Right lung (tissue), 5 donors: Measurements from ENCODE around the gene CD276. TPM values are rescaled to one million over a fixed set of nuclear protein-coding genes. Genes with fewer than 3 reads are reported as not detected.
"Not testable (repeated sequence)": the region's sequence is repeated elsewhere in the genome, so short reads cannot be mapped to it uniquely, and the experiment has no call there.

Experiments
- DNase-seq, 2 donors: peaks; one replicate each; pipeline ENCODE4 v3.0.0-alpha.2; 2013
- polyA plus RNA-seq, 5 donors: library from polyadenylated mRNA; unstranded; fragments of 120-200 nt; gene quantifications; one replicate each; pipeline versions ENCODE4 v1.2.1 to v1.2.3, GENCODE V29; 2013; ENCODE audit warnings: inconsistent platforms in 1 of 5, low replicate concordance in 1 of 5; ENCODE audit not compliant: insufficient read length in 5 of 5, insufficient read depth in 1 of 5

CD276 gene
- polyA plus RNA-seq, 5 donors = 138 to 179 (median 150) TPM

DNA sequence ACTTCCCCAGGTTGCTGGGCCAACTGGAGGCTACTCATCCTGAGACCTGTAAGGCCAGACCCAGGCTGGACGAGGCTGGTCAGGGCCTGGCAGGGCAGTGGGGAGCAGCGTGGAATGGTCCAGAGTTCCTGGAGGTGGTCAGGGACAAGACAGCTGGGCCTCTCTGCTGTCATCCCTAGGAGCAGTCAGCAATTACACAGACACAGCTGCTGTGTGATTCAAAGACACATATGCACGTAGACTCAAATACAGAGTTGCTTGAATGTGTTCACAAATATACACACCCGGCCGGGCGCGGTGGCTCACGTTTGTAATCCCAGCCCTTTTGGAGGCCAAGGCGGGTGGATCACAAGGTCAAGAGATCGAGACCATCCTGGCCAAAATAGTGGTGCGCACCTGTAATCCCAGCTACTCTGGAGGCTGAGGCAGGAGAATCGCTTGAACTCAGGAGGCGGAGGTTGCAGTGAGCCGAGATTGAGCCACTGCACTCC lies 1.5 kb upstream of the CD276 start:
- no peak for DNase-seq

DNA sequence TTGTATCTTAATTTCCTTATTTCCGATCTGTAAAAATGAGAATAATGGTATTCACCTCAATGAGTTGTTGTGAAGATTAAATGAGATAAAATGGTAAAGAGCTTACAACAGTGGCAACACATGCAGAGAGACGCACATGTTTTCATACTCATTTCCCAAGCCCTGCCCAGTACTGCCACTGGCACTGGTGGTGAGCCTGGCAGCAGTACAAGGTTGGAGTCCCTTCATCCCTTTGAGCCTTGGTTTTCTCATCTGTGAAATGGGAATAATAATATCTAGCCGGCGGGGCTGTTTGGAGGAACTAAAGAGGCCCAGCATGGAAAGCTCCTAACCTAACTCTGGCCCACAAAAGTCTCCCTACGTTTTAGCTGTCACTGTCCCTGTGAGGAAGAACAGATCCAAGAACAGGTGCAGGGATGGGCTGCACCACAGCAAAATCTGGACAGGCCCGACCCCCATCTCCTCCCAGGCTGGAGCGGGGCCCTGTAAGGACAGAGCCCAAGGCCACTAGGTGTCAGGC lies 866 bp upstream of the CD276 start:
- DNase-seq = no peak

DNA sequence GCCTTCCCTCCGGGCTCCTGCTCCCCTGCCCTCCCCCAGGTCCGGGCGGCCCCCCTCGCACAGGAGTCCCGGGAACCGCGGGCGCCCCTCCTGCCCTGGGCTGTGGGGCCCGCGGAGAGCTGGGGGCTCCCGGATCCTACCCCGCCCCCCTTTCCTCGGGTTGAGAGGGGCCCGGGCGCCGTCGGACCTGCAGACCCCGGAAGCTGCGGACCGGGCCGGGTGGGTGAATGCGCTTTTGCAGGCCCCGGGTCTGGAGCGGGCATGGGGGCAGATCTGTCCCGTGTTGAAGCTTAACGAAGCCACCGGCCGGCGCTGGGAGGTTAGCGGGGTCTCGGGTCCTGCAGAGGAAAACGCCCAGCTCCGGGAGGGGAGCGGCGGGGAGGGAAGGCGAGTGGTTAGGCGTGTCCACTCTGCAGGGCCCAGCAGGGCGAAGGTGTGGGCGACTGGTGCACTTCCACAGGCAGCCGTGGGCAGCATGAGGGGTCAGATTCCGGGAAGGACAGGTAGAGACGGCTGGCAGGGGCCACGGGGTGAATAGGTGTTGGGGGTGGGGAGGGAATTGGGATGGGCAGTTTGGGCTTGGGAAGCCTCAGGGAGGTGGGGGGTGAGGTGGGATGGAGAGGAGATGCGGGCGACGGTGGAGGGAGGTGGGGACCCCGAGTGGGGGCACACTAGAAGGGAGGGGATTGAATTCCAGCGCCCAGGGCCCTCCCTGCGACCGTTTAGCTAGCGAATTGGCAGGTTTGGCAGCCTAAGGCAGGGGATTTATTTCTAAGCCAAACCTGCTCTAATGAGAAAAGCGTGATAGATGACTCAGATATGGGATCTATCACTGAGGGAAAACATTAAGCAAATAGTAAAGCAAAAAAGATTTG lies 635 bp downstream of the CD276 start:
- peak in 1 of 2 donors; percentile 25 for DNase-seq

DNA sequence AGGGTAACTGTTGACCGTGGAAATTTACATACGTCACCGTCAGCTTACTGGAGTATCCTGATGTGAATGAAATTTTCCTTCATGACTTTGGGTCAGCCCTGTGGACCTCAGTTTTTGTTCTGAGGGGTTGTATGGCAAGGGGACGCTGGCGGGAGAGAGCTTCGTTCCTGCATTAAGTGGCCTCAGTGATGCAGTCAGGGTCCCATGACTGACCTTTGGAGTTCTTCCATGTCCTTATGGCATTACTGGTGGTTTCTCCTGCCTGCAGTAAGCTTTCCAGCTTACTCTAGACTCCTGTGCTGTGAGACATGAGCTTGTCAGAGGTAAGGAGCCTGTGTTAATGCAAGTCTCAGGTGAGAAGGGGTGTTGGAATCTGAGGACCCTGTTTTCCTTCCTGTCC lies 1.8 kb downstream of the CD276 start:
- DNase-seq = no peak

DNA sequence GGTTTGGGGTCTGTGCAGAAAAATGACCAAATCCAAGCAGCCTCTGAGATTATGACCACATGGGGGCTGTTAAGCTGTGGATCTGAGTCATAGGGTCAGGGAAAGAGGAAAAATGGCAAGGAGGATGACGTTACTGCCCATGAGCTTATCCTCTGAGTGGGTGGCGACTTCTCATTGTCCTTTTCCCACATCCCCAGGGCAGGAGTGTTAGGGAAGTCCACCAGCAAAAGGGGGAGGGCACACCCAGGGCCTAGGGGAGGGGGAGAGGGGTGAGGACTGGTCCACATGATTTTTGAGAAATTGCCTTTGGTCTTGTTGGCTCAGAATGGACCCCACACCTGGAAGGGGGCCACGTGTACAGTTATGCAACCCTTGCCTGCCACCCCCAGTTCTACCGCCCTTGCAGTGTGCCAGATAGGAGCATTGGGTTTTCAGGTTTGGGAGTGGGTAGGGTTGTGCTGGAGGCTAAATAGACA lies 2.6 kb downstream of the CD276 start:
- DNase-seq = no peak

DNA sequence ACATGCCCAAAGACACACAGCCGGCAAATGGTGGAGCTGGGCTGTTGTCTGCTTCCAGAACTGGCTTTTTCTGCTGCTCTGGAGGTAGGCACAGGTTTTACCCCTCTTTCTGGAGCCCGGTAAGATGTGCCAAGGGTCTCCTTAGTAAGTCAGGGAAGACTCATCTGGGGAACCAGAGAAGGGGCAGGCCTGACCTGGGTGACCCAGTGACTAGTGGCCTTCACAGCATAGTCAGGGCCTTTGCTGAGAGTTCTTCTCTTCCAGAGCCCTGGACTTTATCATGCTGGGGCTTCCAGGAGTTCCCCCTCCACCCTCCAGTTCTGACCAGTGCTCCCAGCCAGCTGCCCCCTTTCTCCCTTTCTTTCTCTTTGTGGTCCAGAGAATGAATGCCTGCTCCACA lies 3.2 kb downstream of the CD276 start:
- DNase-seq = no peak

DNA sequence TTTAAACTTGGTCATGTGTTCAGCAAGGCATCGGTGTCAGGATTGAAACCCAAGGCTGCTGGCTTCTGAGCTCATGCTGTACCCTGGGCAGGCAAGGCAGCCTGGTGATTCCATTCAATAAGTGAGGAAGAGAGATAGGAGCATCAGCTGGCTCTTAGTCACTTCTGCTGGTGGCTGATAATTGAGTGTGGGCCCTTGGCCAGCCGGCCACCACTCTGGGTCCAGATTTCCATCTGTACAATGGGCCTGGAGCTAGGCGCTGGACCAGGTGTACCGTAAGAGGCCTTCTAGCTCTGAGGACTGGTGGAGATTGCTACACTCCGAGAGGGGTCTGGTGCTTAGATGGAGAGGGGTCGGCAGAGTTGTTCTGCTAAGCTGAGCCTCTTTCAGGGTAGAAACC lies 4.3 kb downstream of the CD276 start:
- no peak for DNase-seq

DNA sequence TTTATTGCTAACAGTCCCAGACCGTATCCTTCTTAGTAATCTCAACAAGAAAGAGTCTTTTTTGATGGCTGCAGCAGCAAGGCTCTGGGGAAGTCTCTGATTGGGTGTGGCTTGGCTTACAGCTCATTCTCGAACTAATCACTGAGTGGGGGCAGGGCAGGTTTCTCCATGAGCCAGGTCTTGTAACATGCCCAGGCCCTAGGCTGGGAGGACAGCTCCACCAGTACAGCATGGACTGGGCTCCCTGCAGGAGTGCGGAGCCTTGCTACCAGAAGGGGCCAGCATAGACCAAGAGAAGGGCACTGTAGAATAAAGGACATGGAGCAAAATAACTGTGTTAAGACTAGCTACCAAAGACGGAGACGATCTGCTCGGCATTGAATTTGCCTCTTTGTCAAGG lies 7.2 kb downstream of the CD276 start:
- peak in 1 of 2 donors; percentile 27 for DNase-seq

DNA sequence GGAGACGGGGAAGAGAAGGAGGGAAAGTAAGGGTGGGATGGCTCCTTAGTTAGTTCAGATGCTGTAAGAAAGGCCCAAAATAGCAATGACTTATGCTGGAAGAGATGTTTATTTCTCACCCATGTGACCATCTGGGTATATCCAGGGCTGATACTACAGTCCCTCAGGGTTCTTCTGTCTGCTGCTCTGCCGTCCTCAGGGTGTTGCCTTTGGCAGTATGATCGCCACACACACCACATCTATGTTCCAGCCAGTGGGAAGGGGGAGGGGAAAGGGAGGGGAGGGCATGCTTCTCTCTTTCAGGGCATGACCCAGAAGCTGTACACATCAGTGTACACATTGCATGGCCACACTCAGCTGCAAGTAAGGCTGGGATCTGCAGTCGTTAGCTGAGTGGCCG lies 10.2 kb downstream of the CD276 start:
- no peak for DNase-seq

DNA sequence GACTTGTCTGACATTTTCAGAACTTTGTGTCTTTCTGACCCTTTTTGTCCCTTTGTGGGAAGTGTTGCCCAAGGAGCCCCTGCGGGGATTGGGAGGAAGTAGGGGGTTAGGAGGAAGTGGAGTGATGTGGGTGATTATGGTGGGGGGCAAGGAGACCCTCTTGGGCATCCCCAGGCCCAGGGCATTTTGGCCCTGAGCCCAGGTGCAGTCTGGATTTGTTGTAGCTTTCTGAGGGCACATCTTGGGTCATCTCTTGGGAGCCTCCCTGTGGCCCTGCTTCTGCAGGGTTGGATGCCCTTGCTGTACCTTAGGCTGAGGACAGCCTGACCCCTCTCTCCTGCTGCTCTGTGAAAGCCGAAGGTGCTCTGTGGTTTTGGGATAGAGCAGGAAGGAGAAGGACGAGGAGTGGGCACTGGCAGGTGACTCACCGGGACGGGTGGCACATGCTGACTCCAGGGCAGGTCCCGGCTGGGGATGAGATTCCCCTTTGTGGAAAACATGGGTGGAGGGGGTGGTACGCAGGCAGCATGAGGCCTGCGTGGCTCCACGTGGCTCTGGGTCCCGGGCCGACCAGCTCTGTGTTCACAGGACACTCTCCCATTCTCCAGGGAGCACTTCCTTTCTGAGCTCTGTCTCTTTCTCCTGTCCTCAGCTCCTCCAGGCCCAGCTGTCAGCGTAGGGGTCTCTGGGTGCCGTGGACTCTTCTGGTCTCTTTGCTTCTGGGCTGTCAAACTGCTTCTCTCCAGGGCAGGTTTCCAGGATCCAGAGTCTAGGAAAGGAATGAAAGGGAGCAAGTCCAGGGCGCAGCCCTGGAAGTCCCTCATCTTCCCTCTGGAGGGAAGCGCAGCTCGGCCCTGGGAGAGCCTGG lies 11.8 kb downstream of the CD276 start:
- no peak for DNase-seq

DNA sequence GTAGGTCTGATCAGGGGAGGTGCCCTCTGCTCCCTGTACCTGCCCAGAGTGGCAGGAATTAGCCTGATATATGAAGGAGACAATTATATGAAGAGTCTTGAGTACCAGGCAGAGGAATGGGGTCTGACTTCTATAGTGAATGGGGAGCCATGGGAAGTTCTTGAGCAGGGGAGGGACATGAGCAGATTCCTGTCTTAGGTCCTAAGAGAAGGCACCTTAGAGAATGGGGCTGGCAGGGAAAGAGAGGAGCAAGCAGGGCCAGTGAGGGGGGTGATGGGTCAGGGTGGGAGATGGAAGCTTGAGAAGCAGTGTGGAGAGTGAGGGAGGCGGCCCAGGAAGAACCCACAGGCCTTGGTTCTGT lies 12.4 kb downstream of the CD276 start:
- DNase-seq = no peak

DNA sequence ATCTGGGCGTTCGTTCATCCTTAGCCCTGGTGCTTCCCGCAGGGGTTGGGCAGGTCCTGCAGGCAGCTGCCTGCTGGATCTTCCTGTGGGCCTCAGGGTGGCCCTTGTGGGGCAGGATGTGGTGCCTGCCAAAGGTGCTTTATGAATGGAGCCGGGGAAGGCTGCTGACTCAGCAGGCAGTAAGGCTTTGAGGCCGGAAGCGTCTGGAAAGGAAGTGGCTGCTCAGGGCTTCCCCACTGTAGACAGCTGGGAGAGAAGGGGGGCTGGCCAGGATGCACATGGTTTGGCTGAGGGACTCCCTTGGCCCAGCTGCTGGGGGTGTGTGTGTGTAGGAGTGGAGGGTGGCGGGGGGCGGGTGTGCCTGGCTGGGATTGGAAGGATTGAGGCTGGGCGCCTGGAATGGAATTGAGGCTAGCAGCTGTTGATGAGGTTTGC lies 12.9 kb downstream of the CD276 start:
- peak; percentile 93 to 96 for DNase-seq

DNA sequence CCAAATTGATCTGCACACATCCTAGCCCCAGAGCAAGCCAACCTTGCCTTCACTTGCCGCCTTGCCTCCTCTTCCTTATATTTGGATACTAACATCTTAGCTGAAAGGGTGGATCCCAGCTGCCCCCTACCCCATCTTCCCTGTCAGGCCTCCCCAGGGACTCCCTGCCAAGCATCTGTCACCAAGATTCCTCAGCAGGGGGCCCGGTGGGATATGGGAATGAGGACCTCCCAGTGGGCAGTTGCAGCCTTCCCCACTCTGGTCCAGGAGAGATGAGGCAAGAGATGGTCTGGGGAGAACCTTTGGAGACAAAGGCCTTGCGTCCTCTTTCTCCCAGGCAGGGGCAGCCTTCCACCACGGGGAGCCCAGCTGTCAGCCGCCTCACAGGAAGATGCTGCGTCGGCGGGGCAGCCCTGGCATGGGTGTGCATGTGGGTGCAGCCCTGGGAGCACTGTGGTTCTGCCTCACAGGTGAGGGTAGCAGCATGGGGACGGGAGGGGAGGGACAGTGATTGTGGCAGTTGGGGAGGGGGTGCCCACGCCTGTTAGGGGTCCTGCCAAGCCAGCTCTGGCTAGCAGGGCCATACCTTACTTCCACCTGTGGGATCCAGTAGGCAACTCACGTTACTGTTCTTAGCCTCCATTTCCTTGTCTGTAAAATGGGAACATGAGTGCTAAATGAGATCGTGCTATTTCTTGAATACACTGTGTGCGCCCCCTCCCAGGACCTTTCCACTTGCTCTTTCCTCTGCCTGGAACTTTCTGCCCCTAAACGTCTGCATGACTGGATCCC lies 15.3 kb downstream of the CD276 start:
- DNase-seq = no peak

DNA sequence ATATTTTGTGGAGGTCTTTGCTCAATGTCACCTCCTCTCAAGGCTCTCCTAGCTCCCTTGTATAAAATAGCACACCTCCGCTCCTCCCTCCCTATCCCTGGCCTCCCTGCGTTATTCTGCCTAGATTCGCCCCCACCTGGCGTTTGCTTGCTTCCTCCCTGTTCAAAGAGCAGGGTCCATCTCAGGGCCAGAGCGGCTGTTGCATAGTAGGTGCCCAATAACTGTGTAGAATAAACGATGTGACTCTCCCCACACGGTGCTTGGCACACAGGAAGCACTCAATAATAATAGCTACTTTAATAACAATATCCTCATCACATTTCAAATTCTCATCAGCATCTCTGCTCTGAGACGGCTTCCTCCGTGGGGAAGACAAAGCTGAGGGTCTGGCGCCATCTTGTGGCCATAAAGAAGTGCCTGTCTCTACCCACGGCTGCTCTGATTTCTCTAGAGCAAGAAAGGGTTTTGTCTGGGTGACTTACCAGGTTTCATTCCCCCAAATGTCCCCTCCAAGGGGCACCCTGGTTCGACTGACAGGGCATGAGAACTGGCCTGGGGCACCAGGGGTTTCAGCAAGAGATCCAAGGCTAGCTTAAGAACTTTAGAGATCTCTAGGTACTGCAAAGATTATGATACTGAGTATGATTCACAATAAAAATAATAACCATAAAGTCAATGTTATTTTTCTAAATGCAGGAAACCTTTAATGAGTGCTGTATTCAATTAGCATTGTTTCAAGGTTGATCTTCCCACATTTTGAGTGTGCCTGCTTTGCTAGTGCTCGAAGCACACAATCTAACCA lies 16.1 kb downstream of the CD276 start:
- DNase-seq = peak; percentile 71 to 80

DNA sequence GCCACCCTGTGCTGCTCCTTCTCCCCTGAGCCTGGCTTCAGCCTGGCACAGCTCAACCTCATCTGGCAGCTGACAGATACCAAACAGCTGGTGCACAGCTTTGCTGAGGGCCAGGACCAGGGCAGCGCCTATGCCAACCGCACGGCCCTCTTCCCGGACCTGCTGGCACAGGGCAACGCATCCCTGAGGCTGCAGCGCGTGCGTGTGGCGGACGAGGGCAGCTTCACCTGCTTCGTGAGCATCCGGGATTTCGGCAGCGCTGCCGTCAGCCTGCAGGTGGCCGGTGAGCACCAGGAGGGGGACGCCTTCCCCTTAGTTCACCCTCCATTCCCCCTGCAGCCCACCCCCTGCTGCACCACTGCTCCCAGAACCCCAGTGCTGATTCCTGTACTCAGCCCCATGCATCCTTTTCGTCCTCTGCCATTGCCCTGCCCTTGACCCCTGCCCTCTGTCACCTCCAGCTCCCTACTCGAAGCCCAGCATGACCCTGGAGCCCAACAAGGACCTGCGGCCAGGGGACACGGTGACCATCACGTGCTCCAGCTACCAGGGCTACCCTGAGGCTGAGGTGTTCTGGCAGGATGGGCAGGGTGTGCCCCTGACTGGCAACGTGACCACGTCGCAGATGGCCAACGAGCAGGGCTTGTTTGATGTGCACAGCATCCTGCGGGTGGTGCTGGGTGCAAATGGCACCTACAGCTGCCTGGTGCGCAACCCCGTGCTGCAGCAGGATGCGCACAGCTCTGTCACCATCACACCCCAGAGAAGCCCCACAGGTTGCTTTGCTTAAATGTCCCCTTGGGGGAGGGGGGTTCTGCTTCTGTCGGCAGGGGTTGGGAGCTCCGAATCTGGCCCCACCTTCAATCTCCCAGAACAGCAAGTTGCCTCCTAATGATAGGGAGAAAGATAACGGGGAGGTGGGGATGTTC lies 18.4 kb downstream of the CD276 start:
- DNase-seq = not testable (repeated sequence)

DNA sequence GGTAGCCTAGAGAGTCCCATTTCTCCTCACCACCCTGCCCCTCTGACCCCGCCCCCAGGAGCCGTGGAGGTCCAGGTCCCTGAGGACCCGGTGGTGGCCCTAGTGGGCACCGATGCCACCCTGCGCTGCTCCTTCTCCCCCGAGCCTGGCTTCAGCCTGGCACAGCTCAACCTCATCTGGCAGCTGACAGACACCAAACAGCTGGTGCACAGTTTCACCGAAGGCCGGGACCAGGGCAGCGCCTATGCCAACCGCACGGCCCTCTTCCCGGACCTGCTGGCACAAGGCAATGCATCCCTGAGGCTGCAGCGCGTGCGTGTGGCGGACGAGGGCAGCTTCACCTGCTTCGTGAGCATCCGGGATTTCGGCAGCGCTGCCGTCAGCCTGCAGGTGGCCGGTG lies 19.4 kb downstream of the CD276 start:
- DNase-seq = not testable (repeated sequence)

DNA sequence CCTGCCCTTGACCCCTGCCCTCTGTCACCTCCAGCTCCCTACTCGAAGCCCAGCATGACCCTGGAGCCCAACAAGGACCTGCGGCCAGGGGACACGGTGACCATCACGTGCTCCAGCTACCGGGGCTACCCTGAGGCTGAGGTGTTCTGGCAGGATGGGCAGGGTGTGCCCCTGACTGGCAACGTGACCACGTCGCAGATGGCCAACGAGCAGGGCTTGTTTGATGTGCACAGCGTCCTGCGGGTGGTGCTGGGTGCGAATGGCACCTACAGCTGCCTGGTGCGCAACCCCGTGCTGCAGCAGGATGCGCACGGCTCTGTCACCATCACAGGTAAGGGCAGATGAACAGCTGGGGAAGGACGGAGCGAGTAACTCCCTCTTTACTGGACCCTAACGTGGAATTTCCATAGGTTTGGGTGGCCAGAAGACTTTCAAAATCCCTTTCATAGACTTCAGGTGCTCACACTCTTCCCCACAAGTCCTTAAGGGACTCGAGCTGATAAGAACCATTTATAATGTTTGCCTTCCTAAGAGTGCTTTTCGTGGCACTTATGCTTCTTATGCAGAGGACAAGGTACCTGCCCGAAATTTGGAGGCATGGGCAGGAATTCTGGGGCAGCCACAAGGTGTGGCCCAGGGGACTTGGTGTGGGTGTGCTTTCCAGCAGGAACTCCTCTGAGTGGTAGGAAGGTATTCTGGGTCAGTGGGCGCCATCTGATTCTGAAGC lies 20.1 kb downstream of the CD276 start:
- DNase-seq = not testable (repeated sequence)

DNA sequence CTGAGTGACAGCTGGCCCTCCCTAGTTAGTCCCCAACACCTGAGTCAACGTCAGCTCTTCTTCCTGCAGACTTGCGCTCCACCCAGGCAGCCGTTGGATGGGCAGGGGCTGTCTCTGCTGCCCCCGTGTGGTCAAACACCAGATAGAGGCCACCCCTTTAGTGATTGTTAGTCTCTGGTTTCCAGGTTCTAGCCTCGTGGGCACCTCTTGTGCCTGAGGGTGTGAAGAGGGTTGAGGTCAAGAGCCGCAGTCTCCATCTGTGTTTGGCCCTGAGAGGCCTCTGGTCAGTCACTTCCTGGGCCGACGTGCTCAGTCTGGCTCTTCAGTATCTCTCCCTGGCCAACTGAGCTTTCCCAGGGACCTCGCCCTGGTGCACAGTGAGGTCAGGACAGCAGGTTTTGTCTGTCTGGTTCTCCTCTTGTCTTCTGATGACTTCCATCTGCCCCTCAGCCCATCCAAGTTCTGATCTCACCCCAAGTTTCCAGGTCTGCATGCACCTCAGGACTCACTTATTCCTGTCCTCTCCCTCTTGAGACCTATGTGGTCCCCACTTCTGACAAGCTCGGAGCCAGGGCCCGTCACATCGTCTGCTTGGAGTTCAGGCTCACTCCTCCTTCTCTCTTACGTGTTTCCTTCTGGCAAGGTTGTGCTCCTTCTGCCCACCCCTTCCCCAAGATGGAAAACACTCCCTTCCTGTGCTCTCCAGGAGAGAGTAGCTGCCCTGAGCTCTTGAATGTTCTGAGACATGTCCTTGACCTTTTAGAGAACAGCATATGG lies 20.9 kb downstream of the CD276 start:
- no peak for DNase-seq
